Measurements from ENCODE around the gene VWA5B1. TPM values are rescaled to one million over a fixed set of nuclear protein-coding genes. Genes with fewer than 3 reads are reported as not detected.

VWA5B1 gene
- total RNA-seq, 1 experiment from 2014 or later, result not detected

DNA sequence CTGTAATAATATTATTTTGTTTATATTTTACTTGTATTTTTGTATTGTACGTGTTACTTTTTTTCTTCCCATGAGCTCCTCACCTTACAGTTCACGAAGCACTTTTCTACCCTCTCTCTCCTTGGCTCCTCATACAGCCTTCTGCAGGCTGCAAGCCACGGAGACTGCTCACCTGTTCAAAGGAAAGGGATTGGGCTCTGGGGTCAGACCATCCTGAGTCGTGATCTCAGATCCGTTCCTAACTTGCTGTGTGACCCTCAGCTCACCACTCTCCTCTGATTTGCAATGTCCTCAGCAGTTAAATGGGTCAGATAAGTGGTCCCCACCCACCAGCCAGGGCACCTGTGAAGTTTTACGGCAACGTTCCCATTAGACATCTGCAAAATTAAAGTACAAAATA is 54.1 kb downstream of the VWA5B1 start:
- ATAC-seq, result no peak
- no peaks in the 10 kb centered on the region for H3K9me3 ChIP-seq (ENCODE audit: low read length)
- no peaks in the 10 kb centered on the region for H3K79me2 ChIP-seq (ENCODE audit: low read length)
- no peak overlapping the region for H3K27ac ChIP-seq (ENCODE audit: low read length)
- no peaks in the 10 kb centered on the region for H3K36me3 ChIP-seq (ENCODE audit: low read depth, low read length)
- H4K20me1 ChIP-seq (ENCODE audit: low read length), result no peaks in the 10 kb centered on the region
- no peaks in the 10 kb centered on the region for H3F3A ChIP-seq (ENCODE audit: low read length, unreplicated experiment)
- TF ChIP-seq EZH2phosphoT487 (IDR thresholded peaks at IDR 0.05; ENCODE audit: borderline replicate concordance, low read length), result no peak
- TF ChIP-seq EZH2 (IDR thresholded peaks at IDR 0.05; ENCODE audit: low read length, unreplicated experiment), result no peak
- no peak for TF ChIP-seq CTCF (conservative IDR thresholded peaks at IDR 0.05; ENCODE audit: low read depth, low read length)
- ChIA-PET CTCF (no interaction called here), POLR2A (ENCODE audit: unreplicated experiment) (no interaction called here)
- H3K4me2 ChIP-seq (ENCODE audit: low read length), result no peak overlapping the region
- no peak overlapping the region for H3K4me3 ChIP-seq (ENCODE audit: low read length)
- BruUV-seq (replicated peaks), result no TSS peak
- intact Hi-C loops (cut with micrococcal nuclease), result no loop called here
- no peak overlapping the region for H2AFZ ChIP-seq (ENCODE audit: low read length)
- H3K9ac ChIP-seq (ENCODE audit: low read length), result no peak overlapping the region
- H3K27me3 ChIP-seq (ENCODE audit: low read length), result no peaks in the 10 kb centered on the region
- H3K4me1 ChIP-seq (ENCODE audit: insufficient read depth, low read length), result no peaks in the 10 kb centered on the region
- H3K9me2 ChIP-seq (replicated peaks; ENCODE audit: low read length), result no peaks in the 10 kb centered on the region
- DNase-seq, result no peak

DNA sequence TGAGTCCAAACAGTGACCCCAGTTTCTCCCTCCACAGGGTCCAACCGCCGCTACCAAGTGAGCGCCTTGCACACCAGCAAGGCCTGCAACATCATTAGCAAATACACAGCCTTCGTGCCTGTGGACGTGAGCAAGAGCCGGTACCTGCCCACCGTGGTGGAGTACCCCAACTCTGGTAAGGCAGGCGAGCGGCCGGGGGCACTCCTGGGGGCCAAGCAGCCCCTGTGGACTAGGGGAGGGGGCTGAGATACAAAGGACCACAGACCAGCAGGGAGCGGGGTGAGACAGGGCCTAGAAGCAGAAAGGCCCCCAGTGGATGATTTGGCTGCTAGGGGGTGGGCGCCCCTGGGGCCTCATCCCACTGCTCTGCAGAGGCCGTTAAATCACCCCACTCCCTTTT is 54.7 kb downstream of the VWA5B1 start:
- Histone ChIP-seq H3K4me3 (ENCODE audit: low read length) (no peak overlapping the region), H3F3A (ENCODE audit: low read length, unreplicated experiment) (no peaks in the 10 kb centered on the region), H3K27ac (ENCODE audit: low read length) (no peak overlapping the region), H3K9ac (ENCODE audit: low read length) (no peak overlapping the region), H3K27me3 (ENCODE audit: low read length) (no peaks in the 10 kb centered on the region), H3K4me2 (ENCODE audit: low read length) (no peak overlapping the region), H2AFZ (ENCODE audit: low read length) (no peak overlapping the region), H3K9me2 (replicated peaks; ENCODE audit: low read length) (no peaks in the 10 kb centered on the region), H4K20me1 (ENCODE audit: low read length) (no peaks in the 10 kb centered on the region), H3K79me2 (ENCODE audit: low read length) (no peaks in the 10 kb centered on the region), H3K9me3 (ENCODE audit: low read length) (no peaks in the 10 kb centered on the region), H3K4me1 (ENCODE audit: insufficient read depth, low read length) (no peaks in the 10 kb centered on the region), H3K36me3 (ENCODE audit: low read depth, low read length) (no peaks in the 10 kb centered on the region)
- no TSS peak for BruUV-seq (replicated peaks)
- POLR2A ChIA-PET (ENCODE audit: unreplicated experiment), result no interaction called here
- no peak for DNase-seq
- ATAC-seq, result no peak
- TF ChIP-seq EZH2 (IDR thresholded peaks at IDR 0.05; ENCODE audit: low read length, unreplicated experiment) (no peak), CTCF (conservative IDR thresholded peaks at IDR 0.05; ENCODE audit: low read depth, low read length) (no peak), EZH2phosphoT487 (IDR thresholded peaks at IDR 0.05; ENCODE audit: borderline replicate concordance, low read length) (no peak)
- intact Hi-C loops (cut with micrococcal nuclease), result no loop called here
- CTCF ChIA-PET, result no interaction called here

DNA sequence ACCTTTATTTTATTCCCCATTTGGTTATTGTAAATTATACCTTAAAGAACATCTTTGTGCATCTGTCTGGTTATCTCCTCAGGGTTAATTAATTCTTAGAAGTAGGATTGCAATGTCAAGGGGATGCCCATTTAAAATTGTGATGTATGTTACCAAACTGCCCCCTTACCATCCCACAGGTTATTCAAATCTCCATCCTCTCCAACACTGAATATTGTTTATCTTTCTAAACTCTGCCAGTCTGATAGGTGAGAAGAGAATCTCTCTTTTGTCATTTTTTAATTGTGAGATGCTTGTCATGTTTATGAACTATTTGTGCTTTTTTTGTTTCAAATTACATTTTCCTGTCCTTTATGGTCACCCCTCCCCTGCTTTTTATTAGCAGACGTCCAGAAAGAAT is 55.8 kb downstream of the VWA5B1 start:
- intact Hi-C loops (cut with micrococcal nuclease), result no loop called here
- no TSS peak for BruUV-seq (replicated peaks)
- H3K9ac ChIP-seq (ENCODE audit: low read length), result no peak overlapping the region
- no peaks in the 10 kb centered on the region for H4K20me1 ChIP-seq (ENCODE audit: low read length)
- no peak overlapping the region for H3K27ac ChIP-seq (ENCODE audit: low read length)
- no peaks in the 10 kb centered on the region for H3K9me2 ChIP-seq (replicated peaks; ENCODE audit: low read length)
- no peak overlapping the region for H2AFZ ChIP-seq (ENCODE audit: low read length)
- TF ChIP-seq CTCF (conservative IDR thresholded peaks at IDR 0.05; ENCODE audit: low read depth, low read length) (no peak), EZH2phosphoT487 (IDR thresholded peaks at IDR 0.05; ENCODE audit: borderline replicate concordance, low read length) (no peak), EZH2 (IDR thresholded peaks at IDR 0.05; ENCODE audit: low read length, unreplicated experiment) (no peak)
- H3K4me1 ChIP-seq (ENCODE audit: insufficient read depth, low read length), result no peaks in the 10 kb centered on the region
- no peak overlapping the region for H3K4me2 ChIP-seq (ENCODE audit: low read length)
- H3K9me3 ChIP-seq (ENCODE audit: low read length), result no peaks in the 10 kb centered on the region
- ATAC-seq (no peak), DNase-seq (no peak)
- CTCF ChIA-PET, result no interaction called here
- H3K79me2 ChIP-seq (ENCODE audit: low read length), result no peaks in the 10 kb centered on the region
- no peaks in the 10 kb centered on the region for H3K27me3 ChIP-seq (ENCODE audit: low read length)
- POLR2A ChIA-PET (ENCODE audit: unreplicated experiment), result no interaction called here
- H3F3A ChIP-seq (ENCODE audit: low read length, unreplicated experiment), result no peaks in the 10 kb centered on the region
- H3K4me3 ChIP-seq (ENCODE audit: low read length), result no peak overlapping the region
- H3K36me3 ChIP-seq (ENCODE audit: low read depth, low read length), result no peaks in the 10 kb centered on the region

Measured in PC-3 (cell line).